Measurements from ENCODE around the gene APH1A. TPM values are rescaled to one million over a fixed set of nuclear protein-coding genes. Genes with fewer than 3 reads are reported as not detected.

The APH1A gene
- total and polyA plus RNA-seq, 2 of the 13 experiments (the other 11 are each of a cell fraction or from before 2014, with no cell fraction given): 114 to 130 TPM

- TF ChIP-seq MXD1 (CRISPR knock-in tag; IDR thresholded peaks at IDR 0.05) (0 out of 2 replicates have a peak, but pooled peaks have one; percentile 14), FOXC1 (CRISPR knock-in tag; IDR thresholded peaks at IDR 0.05; ENCODE audit: borderline replicate concordance) (0 out of 2 replicates have a peak, but pooled peaks have one; percentile 9), RNF219 (CRISPR knock-in tag; IDR thresholded peaks at IDR 0.05) (no peak), ZNF747 (CRISPR knock-in tag; IDR thresholded peaks at IDR 0.05; ENCODE audit: borderline replicate concordance) (no peak), GMEB2 (CRISPR knock-in tag; IDR thresholded peaks at IDR 0.05; ENCODE audit: low read depth) (no peak), GTF3A (CRISPR knock-in tag; conservative IDR thresholded peaks at IDR 0.05) (no peak), ZMYM3 (CRISPR knock-in tag; IDR thresholded peaks at IDR 0.05) (peak; percentile 27; the same call in 1 of the 2 replicates), ZBED4 (CRISPR knock-in tag; IDR thresholded peaks at IDR 0.05; ENCODE audit: borderline replicate concordance) (no peak), ZNF687 (CRISPR knock-in tag; IDR thresholded peaks at IDR 0.05) (peak; percentile 55; the same call in 1 of the 2 replicates), KAT8 (CRISPR knock-in tag; IDR thresholded peaks at IDR 0.05) (no peak), ZNF674 (CRISPR knock-in tag; IDR thresholded peaks at IDR 0.05; ENCODE audit: low read depth) (no peak), ZSCAN5A (CRISPR knock-in tag; IDR thresholded peaks at IDR 0.05; ENCODE audit: borderline replicate concordance) (no peak), KAT7 (CRISPR knock-in tag; IDR thresholded peaks at IDR 0.05; ENCODE audit: borderline replicate concordance) (no peak)
Observed at GRCh38 chr1:150256554-150257341, 12.1 kb downstream of the APH1A start (continued).

All from HepG2 (cell line).